Smooth muscle cell (in vitro differentiated cells): ENCODE measurements around the gene NTSR1. TPM values are rescaled to one million over a fixed set of nuclear protein-coding genes. Genes with fewer than 3 reads are reported as not detected.

Experiments used
- DNase-seq: peaks from one replicate; lab custom pipeline; 2025; ENCODE audit not compliant: unreplicated experiment; lab: John Stamatoyannopoulos, UW
- H2AFZ ChIP-seq: fragments of 200-600 bp; sonication (generic); 2 replicates; pipeline ENCODE4 v1.6.0; 2016; ENCODE audit warnings: antibody characterized with exemption, low read depth, mild to moderate bottlenecking
- H3F3A ChIP-seq: fragments of 200-600 bp; sonication (generic); 2 replicates; pipeline ENCODE4 v1.6.0; 2017; ENCODE audit warnings: antibody characterized with exemption, low read depth
- H3K27ac ChIP-seq: fragments of 200-600 bp; sonication (generic); 2 replicates; pipeline ENCODE4 v1.5.1; 2016; ENCODE audit warnings: low read depth, mild to moderate bottlenecking
- H3K27me3 ChIP-seq: fragments of 200-600 bp; sonication (generic); 2 replicates; pipeline ENCODE4 v1.6.1; 2016; ENCODE audit warnings: low read depth, mild to moderate bottlenecking
- H3K36me3 ChIP-seq: fragments of 200-600 bp; sonication (generic); 2 replicates; pipeline ENCODE4 v1.5.1; 2016; ENCODE audit warnings: low read depth
- H3K4me1 ChIP-seq: fragments of 200-600 bp; sonication (generic); 2 replicates; pipeline ENCODE4 v1.5.1; 2016; ENCODE audit warnings: low read depth
- H3K4me2 ChIP-seq: fragments of 200-600 bp; sonication (generic); 2 replicates; pipeline ENCODE4 v1.6.0; 2016; ENCODE audit warnings: mild to moderate bottlenecking
- H3K4me3 ChIP-seq: fragments of 200-600 bp; sonication (generic); 2 replicates; pipeline ENCODE4 v1.5.1; 2016; ENCODE audit warnings: mild to moderate bottlenecking
- H3K79me2 ChIP-seq: fragments of 200-600 bp; sonication (generic); 2 replicates; pipeline ENCODE4 v1.6.0; 2016; ENCODE audit warnings: low read depth, mild to moderate bottlenecking
- H3K9ac ChIP-seq: fragments of 200-600 bp; sonication (generic); 2 replicates; pipeline ENCODE4 v1.6.0; 2016; ENCODE audit warnings: low read depth
- H3K9me3 ChIP-seq: fragments of 200-600 bp; sonication (generic); replicated peaks from 2 replicates; pipeline ENCODE4 v1.5.1; 2016; ENCODE audit warnings: low read depth
- H4K20me1 ChIP-seq: fragments of 200-600 bp; sonication (generic); 2 replicates; pipeline ENCODE4 v1.6.0; 2016; ENCODE audit warnings: low read depth
- WGBS: methylation state at CpG from one replicate; pipeline ENCODE4 v1.1.7; 2016; ENCODE audit warnings: low lambda C conversion rate; 5-methylcytosine and 5-hydroxymethylcytosine counted together
- polyA plus RNA-seq: library from polyadenylated mRNA; unstranded; fragments of >200 nt; fragmentation: Nextera tagmentation; extraction: Ambion mirVana; gene quantifications from 2 replicates; pipeline ENCODE4 v1.2.1, GENCODE V29; 2016
- total RNA-seq: library from RNA; depleted of rRNA; stranded (reverse); fragments of >200 nt; gene quantifications from 2 replicates; pipeline ENCODE4 v1.2.3, GENCODE V29; 2014
- TF ChIP-seq, protein P1 (sequence below): fragments of 200-600 bp; sonication (generic); IDR thresholded peaks from 2 replicates; pipeline ENCODE4 v1.5.1; 2017; ENCODE audit warnings: borderline replicate concordance, mild to moderate bottlenecking, antibody characterized with exemption; ENCODE audit not compliant: insufficient read depth, poor library complexity, severe bottlenecking

Gene NTSR1
- total and polyA plus RNA-seq, 2 experiments from 2014 or later: 0.09 TPM; not detected in 1

GRCh38 chr20:62739067-62739466 lies 30.4 kb downstream of the NTSR1 start:
- Histone ChIP-seq H3K27ac (no peak overlapping the region), H3F3A (peaks cover 4% of the 10 kb centered on the region), H3K27me3 (no peaks in the 10 kb centered on the region), H3K9me3 (no peaks in the 10 kb centered on the region), H3K9ac (no peak overlapping the region), H3K36me3 (no peaks in the 10 kb centered on the region), H3K4me2 (no peak overlapping the region), H2AFZ (no peak overlapping the region), H3K4me1 (peaks cover 5% of the 10 kb centered on the region), H3K79me2 (no peaks in the 10 kb centered on the region), H3K4me3 (no peak overlapping the region), H4K20me1 (no peaks in the 10 kb centered on the region)
- TF ChIP-seq, protein P1, sequence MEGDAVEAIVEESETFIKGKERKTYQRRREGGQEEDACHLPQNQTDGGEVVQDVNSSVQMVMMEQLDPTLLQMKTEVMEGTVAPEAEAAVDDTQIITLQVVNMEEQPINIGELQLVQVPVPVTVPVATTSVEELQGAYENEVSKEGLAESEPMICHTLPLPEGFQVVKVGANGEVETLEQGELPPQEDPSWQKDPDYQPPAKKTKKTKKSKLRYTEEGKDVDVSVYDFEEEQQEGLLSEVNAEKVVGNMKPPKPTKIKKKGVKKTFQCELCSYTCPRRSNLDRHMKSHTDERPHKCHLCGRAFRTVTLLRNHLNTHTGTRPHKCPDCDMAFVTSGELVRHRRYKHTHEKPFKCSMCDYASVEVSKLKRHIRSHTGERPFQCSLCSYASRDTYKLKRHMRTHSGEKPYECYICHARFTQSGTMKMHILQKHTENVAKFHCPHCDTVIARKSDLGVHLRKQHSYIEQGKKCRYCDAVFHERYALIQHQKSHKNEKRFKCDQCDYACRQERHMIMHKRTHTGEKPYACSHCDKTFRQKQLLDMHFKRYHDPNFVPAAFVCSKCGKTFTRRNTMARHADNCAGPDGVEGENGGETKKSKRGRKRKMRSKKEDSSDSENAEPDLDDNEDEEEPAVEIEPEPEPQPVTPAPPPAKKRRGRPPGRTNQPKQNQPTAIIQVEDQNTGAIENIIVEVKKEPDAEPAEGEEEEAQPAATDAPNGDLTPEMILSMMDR: no peak
- WGBS: 96% methylated on average over 11 of the region's 12 CpGs
- no peak for DNase-seq

DNA sequence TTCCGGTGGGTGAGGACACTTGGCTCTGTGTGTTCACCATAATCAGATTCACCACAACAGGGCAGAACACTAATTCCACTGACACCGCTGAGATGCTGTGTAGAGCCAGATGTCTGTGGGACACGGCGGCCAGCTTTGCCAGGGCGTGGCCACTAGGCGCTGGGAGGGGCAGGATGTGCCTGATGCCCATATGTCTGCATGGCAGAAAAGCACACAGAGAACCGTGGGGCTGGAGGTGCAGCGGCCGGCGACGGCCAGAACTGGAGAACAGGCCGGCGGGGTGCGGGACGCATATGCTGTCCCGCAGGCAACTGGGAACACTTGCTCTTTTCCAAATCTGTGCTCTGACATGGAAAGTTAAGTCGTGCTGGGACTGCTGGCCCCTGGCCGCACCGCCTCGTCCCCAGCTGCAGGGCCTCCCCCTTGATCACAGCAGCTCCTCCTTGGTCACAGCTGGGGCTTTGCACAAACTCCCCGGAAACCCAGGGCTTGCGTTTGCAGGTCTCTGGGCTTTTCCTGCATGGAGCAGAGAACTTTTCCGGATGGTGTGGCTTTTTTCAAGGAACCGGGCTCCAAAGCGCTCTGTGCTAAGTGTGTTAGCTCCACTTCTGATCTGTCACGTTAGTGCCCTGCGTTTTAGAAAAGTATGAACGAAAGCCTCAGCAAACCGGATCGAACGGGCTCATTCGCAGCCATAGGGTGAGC lies 31.1 kb downstream of the NTSR1 start:
- no peaks in the 10 kb centered on the region for H3K79me2 ChIP-seq
- no peak overlapping the region for H2AFZ ChIP-seq
- no peaks in the 10 kb centered on the region for H4K20me1 ChIP-seq
- H3K4me2 ChIP-seq: peak overlapping the region; percentile 11
- no peak overlapping the region for H3K9ac ChIP-seq
- no peaks in the 10 kb centered on the region for H3K27me3 ChIP-seq
- no peaks in the 10 kb centered on the region for H3K36me3 ChIP-seq
- no peak for DNase-seq
- no peaks in the 10 kb centered on the region for H3K9me3 ChIP-seq
- H3F3A ChIP-seq: peaks cover 4% of the 10 kb centered on the region
- 82% methylated on average over 32 of the region's 32 CpGs for WGBS
- H3K27ac ChIP-seq: no peak overlapping the region
- TF ChIP-seq, protein P1: no peak
- peaks cover 5% of the 10 kb centered on the region for H3K4me1 ChIP-seq
- no peak overlapping the region for H3K4me3 ChIP-seq

DNA sequence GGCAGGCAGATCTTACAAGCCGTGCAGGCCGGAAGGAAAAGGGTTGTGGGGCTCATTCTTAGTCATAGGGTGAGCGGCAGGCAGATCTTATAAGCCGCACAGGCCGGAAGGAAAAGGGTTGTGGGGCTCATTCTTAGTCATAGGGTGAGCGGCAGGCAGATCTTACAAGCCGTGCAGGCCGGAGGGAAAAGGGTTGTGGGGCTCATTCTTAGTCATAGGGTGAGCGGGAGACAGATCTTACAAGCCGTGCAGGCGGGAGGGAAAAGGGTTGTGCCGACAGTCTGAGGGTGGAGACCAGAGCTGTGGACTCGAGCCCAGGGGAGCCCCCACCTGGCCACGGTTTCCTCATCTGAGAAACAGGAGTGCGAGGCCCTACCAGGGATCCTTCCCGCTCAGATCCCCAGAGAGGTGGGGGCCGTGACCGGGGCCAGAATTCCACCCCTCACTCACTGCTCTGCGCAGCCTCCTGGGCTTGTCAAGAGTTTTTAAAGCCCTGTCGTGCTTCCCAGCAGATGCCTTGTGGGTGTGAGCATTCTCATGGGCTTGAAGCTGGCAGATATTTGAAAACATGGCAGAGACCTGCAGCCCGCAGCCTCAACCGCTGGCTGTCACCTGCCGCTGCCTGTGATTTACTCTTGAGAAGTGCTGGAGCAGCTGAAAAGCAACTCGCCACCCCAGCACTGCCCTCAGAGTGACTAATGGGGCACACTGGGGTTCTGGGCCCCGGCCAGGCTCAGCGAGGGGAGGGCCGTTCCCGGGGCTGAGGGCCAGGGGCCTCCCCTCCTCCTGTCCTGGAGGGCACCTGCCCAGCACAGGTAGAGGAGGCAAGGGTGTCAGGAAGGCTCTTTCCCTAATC lies 31.9 kb downstream of the NTSR1 start:
- H3K79me2 ChIP-seq: no peaks in the 10 kb centered on the region
- H3K36me3 ChIP-seq: no peaks in the 10 kb centered on the region
- no peak overlapping the region for H2AFZ ChIP-seq
- H4K20me1 ChIP-seq: no peaks in the 10 kb centered on the region
- H3K4me3 ChIP-seq: no peak overlapping the region
- TF ChIP-seq, protein P1: no peak
- no peaks in the 10 kb centered on the region for H3K27me3 ChIP-seq
- H3K9ac ChIP-seq: no peak overlapping the region
- H3K4me2 ChIP-seq: peak overlapping the region; percentile 73
- peaks cover 4% of the 10 kb centered on the region for H3F3A ChIP-seq
- H3K4me1 ChIP-seq: peaks cover 5% of the 10 kb centered on the region
- WGBS: 62% methylated on average over 28 of the region's 28 CpGs
- H3K27ac ChIP-seq: peak overlapping the region; percentile 61
- no peaks in the 10 kb centered on the region for H3K9me3 ChIP-seq
- DNase-seq: no peak
